Ishikawa (cell line): Measurements from ENCODE around the gene CALHM3.

Experiments used
- CEBPB ChIP-seq: IDR thresholded peaks from 2 replicates; pipeline ENCODE4 v1.6.1; 2012
- CREB1 ChIP-seq: IDR thresholded peaks from 2 replicates; pipeline ENCODE4 v1.6.1; 2012; ENCODE audit warnings: low read depth
- EGR1 ChIP-seq: IDR thresholded peaks from 2 replicates; pipeline ENCODE4 v1.6.1; 2012
- EP300 ChIP-seq: IDR thresholded peaks from 2 replicates; pipeline ENCODE4 v1.6.1; 2012; ENCODE audit warnings: borderline replicate concordance
- FOXM1 ChIP-seq: IDR thresholded peaks from 2 replicates; pipeline ENCODE4 v1.6.1; 2012; ENCODE audit warnings: low read depth, borderline replicate concordance
- NFIC ChIP-seq: IDR thresholded peaks from 2 replicates; pipeline ENCODE4 v1.6.1; 2012
- RAD21 ChIP-seq: IDR thresholded peaks from 2 replicates; pipeline ENCODE4 v1.6.1; 2012; ENCODE audit warnings: low read depth
- REST ChIP-seq: IDR thresholded peaks from 2 replicates; pipeline ENCODE4 v1.6.1; 2012; ENCODE audit warnings: low read depth, mild to moderate bottlenecking
- TAF1 ChIP-seq: IDR thresholded peaks from 2 replicates; pipeline ENCODE4 v1.6.1; 2012; ENCODE audit warnings: low read depth, mild to moderate bottlenecking
- TCF12 ChIP-seq: IDR thresholded peaks from 2 replicates; pipeline ENCODE4 v1.6.1; 2012; ENCODE audit warnings: low read depth
- TEAD4 ChIP-seq: IDR thresholded peaks from 2 replicates; pipeline ENCODE4 v1.6.1; 2012
- USF1 ChIP-seq: IDR thresholded peaks from 2 replicates; pipeline ENCODE4 v1.6.1; 2012
- YY1 ChIP-seq: IDR thresholded peaks from 2 replicates; pipeline ENCODE4 v1.6.1; 2012; ENCODE audit warnings: low read depth
- ZBTB7A ChIP-seq: IDR thresholded peaks from 2 replicates; pipeline ENCODE4 v1.6.1; 2012; ENCODE audit warnings: low read depth
- TF ChIP-seq, protein P1 (sequence below): IDR thresholded peaks from 2 replicates; pipeline ENCODE4 v1.6.1; 2012

The CALHM3 gene

DNA sequence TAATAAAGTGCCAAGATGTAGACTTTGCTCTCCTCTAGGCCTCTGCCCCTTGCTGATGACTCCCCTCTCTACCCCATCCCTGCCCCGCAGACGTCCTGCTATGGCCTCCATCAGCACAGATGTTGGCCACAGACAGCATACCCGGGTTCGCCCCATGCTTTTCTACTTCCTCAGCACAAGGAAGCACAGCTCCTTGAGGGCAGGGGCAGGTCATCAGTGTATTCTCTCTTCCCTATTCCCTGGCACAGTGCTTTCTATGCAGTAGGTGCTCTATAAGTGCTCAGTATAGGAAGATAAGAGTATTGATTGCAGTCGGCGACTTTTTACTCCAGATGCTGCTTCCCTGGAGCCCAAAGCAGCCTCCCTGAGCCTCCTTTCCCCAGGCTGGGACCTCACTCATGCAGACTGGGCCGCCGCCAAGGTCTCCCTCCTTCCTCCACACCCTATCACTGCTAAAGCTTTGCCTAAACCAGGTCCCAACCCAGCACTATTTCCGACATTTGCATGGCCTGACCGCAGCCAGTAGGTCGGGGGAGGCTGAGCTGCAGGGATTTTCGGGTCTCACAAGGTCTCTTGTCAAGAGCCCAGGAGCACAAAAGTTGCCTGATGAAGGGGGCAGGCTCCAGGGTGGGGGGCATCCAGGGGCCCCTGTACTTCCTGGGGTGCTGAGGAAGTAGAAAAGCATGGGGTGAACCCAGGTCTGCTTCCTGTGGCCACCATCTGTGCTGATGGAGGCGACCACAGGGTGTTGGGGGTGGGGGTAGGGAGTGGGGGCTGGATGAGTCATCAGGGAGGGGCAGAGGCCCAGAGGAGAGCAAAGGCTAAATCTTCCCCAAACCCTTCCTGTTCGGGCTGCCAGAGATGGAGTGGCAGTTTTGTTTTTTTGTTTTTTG is 8.0 kb downstream of the CALHM3 start:
- no peak for TF ChIP-seq REST
- no peak for TF ChIP-seq TAF1
- no peak for TF ChIP-seq CREB1
- TF ChIP-seq TEAD4: no peak
- TF ChIP-seq, protein P1, sequence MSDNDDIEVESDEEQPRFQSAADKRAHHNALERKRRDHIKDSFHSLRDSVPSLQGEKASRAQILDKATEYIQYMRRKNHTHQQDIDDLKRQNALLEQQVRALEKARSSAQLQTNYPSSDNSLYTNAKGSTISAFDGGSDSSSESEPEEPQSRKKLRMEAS: no peak
- no peak for TF ChIP-seq EGR1
- no peak for TF ChIP-seq YY1
- no peak for TF ChIP-seq EP300
- TF ChIP-seq NFIC: no peak
- TF ChIP-seq CEBPB: no peak
- TF ChIP-seq RAD21: no peak
- TF ChIP-seq TCF12: no peak
- no peak for TF ChIP-seq USF1
- TF ChIP-seq ZBTB7A: no peak
- no peak for TF ChIP-seq FOXM1

GRCh38 chr10:103469201-103469600 is 9.8 kb downstream of the CALHM3 start:
- TF ChIP-seq RAD21 (no peak), REST (no peak), TCF12 (no peak), USF1 (no peak), FOXM1 (no peak), TEAD4 (no peak)
- TF ChIP-seq, protein P1: no peak

GRCh38 chr10:103467406-103467805 is 11.6 kb downstream of the CALHM3 start:
- no peak for TF ChIP-seq TAF1
- no peak for TF ChIP-seq FOXM1
- no peak for TF ChIP-seq REST
- no peak for TF ChIP-seq NFIC
- no peak for TF ChIP-seq TEAD4
- TF ChIP-seq, protein P1: no peak
- no peak for TF ChIP-seq YY1
- TF ChIP-seq CREB1: no peak
- TF ChIP-seq CEBPB: no peak
- no peak for TF ChIP-seq TCF12
- no peak for TF ChIP-seq USF1
- TF ChIP-seq EGR1: no peak
- no peak for TF ChIP-seq RAD21
- TF ChIP-seq EP300: no peak
- no peak for TF ChIP-seq ZBTB7A

- TF ChIP-seq YY1: no peak
- TF ChIP-seq REST: no peak
- TF ChIP-seq, protein P1: no peak
- no peak for TF ChIP-seq TCF12
- TF ChIP-seq TAF1: no peak
- TF ChIP-seq FOXM1: no peak
- no peak for TF ChIP-seq RAD21
- TF ChIP-seq EGR1: no peak
- no peak for TF ChIP-seq TEAD4
Measured at GRCh38 chr10:103466734-103467133, 12.3 kb downstream of the CALHM3 start.
